ENCODE results near the gene DTNBP1.

Gene DTNBP1

GRCh38 chr6:15473741-15474161, 189.1 kb downstream of the DTNBP1 start:
- no peak for DNase-seq

GRCh38 chr6:15473174-15473573, 189.7 kb downstream of the DTNBP1 start:
- DNase-seq, result no peak

Measured in activated naive CD4-positive, alpha-beta T cell treated with Interleukin-2 at 50 U/mL for 16 hours (primary cell).